ENCODE results near the gene ID3.

Gene ID3, protein sequence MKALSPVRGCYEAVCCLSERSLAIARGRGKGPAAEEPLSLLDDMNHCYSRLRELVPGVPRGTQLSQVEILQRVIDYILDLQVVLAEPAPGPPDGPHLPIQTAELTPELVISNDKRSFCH

DNA sequence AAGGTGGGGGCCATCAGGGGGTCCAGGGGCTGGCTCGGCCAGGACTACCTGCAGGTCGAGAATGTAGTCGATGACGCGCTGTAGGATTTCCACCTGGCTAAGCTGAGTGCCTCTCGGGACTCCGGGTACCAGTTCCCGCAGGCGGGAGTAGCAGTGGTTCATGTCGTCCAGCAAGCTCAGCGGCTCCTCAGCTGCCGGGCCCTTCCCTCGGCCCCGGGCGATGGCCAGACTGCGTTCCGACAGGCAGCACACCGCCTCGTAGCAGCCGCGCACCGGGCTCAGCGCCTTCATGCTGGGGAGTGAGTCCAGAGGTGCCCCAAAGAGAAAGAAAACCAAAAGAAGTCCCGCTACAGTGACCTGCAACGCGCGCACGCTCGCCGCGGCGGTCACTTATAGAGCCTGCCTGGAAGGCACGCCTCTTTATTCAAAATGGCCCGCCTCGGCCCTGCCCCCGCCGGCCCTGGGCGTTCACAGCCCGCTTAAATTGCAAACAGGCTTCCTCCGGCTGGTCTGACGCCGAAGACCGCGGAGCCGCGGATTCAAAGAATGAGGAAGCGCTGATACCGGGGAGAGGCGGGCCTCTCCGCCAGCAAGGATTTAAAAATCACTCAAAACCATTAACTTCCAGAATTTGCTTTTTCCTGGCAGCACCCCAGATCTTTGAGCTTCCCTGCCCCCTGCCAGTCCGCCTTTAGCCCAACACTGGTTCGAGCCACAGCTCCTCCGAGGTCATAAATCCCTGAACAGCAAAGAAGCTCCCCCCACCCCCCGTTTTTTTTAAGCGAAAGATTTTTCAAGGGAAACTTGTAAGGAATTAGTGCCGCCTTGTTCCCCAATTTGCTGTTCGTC is at the start of gene ID3:
Gene ID3, minus strand, starts transcription at position 366 of the 849 bp plus-strand sequence. Its CDS starts 75 bp downstream, at position 291.
- peak; percentile 88 to 92 for DNase-seq (ENCODE audit: low read depth in 2 of 2)

DNA sequence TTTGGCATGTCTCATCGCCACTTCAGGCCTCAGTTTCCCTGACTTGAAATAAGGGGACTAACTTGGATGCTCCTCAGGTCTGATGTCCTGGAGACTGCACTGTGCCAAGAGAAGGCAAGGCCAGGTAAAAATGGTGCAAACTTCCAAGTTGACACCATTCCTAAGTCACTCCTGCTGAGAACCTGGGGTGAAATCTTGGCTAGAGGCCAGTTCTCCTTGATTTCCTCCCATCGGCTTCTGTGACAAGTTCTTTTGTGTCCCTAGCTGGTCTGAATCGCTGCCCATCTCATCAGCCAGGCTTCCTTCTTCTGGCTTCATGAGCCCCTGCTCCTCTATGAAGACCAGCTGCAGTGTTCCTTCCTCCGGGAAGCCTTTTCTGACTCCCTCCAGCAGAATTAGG is 48.6 kb upstream of the ID3 start:
- DNase-seq (ENCODE audit: low read depth in 2 of 2): no peak

DNA sequence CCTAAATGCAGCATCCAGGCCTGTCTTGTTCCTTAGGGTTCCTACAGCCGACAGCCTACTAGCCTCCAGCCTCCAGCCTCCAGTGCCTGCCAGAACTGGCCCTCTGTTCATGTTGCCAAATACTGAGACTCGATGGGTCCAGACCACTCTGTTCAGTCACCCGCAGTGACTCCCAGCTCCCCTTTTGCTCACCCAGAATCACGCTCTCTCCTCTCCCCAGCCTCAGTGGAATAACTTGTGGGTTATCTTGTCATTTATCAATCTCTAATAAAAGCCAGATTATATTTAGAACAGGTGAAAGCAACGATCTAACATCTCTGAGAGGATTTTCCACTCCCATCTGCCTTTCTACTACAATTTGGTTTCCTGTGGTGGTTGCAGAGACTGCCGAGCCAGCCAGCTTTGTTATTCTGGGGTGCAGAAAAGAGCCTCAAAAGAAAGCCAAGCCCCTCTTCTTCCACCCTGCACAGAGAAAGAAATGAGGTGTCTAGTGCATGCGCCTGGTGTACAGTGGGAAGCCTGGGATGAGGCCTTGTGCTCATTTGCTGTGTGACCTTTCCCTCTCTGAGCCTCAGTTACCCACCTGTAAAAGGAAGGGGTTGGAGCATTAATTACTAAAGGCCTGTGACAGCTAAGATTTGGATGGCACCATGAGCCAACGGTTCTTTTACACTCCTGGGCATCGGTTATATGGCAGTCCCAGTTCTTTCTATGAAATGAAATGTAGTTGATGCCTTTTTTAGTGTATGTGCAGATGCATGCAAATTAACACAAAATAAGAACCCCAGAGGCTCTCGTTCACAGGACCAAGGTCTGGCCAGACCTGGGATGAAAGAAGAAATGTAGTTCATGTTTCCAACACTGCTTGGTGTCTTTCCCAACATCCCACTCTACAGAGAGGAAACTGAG is 42.9 kb upstream of the ID3 start:
- no peak for DNase-seq (ENCODE audit: low read depth in 2 of 2)

DNA sequence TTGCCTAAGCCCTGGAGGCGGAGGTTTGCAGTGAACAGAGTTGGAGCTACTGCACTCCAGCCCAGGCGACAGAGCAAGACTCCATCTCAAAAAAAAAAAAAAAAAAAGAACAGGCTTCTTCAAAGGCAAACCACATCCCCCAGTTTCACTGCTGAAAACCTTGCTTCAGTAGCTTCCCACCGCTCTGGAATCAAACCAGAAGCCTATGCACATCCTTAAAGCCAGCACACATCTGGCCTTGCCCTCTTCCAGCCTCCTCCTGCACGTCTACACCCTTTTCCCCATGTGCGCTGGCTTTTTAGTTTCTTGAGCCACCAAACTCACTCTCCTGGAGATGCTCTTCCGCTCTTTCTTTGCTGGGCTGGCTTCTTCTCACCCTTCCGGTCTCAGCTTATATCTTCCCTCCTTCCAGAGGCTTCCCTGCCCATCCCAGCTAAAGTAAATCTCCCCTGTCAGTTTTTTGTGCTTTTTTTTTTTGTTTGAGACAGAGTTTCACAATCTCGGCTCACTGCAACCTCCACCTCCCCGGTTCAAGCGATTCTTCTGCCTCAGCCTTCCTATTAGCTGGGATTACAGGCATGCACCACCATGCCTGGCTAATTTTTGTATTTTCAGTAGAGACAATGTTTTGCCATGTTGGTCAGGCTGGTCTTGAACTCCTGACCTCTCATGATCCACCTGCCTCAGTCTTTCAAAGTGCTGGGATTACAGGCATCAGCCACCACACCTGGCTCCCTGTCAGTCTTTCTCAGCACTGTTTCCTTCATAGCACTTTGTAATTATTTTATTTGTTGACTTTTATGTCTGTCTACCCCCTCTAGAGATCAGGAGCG is 42.0 kb upstream of the ID3 start:
- DNase-seq (ENCODE audit: low read depth in 2 of 2): no peak

DNA sequence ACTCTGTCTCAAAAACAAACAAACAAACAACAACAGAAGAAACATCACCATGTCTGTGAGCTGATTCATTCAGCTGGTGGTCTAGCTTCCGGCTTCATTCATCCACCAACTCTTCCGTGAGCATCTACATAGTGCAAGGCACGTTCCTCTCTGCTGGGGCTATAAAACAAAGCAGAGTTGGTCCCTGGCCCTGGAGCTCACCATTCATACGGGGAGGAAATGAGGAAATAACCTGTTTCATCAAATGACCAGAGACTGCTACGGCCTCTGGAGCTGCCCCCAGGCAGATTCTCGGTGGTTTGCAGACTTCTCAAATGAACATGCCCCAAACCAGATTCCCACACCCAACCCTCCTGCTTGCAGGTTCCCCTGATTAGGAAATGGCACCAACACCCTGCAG is 41.0 kb upstream of the ID3 start:
- no peak for DNase-seq (ENCODE audit: low read depth in 2 of 2)

DNA sequence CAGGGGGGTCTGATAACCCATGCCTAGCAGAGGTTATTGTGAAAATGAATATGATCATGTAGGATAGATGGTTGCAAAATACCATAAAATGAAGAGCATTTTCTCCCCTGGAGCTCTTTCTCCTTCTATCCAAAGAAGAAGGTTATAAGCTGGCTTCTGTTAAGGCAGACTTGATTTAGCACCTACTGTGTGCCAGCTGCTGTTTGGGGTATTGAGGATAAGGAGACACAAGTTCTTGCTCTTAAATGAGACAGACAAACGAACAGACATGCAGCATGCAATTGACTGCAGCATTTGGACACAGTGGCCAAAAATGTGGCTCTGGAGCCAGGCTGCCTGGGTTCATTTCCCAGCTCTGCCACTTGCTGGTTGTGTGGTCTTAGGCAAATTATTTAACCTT is 39.8 kb upstream of the ID3 start:
- no peak for DNase-seq (ENCODE audit: low read depth in 2 of 2)

DNA sequence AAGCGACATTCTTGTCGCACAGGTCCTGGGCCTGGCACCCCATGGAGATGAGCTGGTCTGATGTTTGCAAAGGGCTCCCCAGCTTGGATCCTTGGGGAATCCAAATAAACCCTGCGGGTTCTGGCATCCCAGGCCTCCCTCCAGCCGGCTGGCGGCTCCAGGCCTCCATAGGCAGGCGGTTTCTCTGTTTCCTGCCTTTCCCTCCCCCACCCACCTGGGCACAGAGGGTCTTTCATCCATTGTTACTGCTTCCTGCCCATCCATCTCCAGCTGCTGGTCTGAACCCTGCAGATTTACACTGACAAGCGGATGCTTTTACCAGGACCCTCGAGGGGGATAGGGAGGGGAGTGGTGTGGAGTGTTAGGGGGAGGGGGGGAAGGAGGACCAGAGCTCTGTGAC is 39.1 kb upstream of the ID3 start:
- no peak for DNase-seq (ENCODE audit: low read depth in 2 of 2)

DNA sequence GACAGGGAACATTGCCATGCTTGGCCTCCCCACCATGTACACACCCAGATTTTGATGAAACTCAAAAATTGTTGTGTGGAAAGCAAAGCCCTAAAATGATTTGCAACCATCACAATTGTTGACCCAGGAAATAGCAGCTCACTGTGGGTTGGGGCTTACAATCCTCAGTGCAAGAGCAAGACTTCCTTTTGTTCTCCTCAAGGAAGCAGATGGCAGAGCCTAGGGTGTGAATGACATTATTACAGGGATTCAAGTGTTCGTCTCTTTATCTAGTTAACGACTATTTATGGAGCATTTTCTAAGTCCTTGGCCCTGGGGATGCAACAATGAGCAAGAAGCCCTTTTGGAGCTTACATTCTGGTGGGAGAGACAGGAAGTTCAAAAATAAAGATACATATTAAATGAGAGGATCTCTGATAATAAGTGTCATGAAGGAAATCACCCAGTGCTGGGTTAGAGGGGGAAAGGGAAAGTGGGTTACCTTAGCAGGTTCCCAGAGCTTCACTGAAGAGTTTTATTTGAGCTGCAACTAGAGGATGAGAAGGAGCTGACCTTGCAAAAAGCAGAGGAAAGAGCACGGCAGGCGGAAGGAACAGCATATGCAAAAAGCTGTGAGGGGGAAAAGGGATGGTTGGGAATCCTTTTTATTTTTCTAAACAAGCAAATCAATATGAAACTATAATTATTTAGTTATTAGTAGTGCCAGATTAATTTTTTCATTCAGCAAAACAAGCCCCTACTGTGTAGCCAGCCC is 38.5 kb upstream of the ID3 start:
- DNase-seq (ENCODE audit: low read depth in 2 of 2): no peak

DNA sequence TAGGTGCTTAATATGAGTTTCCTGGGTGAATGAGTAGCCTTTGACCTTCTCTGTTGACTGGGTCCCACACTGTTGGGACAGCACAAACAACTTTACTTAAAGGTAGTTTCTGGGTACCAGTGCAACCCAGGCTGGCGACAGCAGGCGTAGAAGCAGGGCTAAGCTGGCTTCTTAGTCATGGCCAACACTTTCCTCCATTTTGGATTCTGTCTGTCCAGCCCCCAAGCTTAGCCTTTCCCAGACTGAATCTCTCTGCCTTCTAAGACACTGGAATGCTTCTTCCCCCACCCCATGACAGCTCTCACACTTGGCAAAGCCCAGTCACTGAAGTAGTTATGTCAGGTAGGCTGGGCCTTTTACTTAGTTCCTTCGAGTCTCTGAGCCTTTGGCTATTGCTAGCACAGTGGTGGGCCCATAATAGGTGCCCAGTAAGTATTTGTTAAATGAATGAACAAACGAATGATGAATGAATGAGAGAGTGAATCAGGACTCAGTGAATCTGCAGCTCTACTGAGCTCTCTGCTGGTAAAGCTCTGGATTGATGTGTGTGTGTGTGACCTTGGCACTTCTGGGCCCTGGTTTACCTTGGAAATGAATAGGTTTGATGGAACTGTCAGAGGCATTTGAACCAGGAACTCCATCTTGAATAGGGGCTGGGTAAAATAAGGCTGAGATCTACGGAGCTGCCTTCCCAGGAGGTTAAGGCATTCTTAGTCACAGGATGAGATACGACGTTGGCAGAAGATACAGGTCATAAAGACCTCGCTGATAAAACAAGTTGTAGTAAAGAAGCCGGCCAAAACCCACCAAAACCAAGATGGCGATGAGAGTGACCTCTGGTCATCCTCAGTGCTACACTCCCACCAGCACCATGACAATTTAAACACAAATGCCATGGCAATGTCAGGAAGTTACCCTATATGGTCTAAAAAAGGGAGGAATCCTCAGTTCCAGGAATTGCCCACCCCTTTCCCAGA is 37.4 kb upstream of the ID3 start:
- no peak for DNase-seq (ENCODE audit: low read depth in 2 of 2)

DNA sequence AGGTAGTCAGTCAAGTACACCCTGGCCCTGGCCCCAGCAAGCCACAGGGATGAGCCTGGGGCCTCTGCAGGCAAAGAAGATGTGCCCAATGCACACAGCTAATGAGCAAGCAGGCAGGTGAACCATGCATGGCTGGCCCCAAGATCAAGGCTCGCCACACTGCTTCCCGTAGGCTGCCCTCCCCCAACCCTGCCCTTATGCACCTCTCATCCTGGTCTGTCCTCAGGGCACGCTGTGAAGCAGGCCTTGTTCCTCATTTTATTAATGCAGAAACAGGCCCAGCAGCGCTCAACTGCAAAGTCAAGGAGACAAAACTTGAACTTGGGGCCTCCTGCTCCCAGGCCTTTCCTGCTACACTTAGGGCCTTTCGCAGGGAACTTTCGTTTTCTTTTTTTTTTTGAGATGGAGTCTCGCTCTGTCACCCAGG is 35.6 kb upstream of the ID3 start:
- DNase-seq (ENCODE audit: low read depth in 2 of 2): no peak

DNA sequence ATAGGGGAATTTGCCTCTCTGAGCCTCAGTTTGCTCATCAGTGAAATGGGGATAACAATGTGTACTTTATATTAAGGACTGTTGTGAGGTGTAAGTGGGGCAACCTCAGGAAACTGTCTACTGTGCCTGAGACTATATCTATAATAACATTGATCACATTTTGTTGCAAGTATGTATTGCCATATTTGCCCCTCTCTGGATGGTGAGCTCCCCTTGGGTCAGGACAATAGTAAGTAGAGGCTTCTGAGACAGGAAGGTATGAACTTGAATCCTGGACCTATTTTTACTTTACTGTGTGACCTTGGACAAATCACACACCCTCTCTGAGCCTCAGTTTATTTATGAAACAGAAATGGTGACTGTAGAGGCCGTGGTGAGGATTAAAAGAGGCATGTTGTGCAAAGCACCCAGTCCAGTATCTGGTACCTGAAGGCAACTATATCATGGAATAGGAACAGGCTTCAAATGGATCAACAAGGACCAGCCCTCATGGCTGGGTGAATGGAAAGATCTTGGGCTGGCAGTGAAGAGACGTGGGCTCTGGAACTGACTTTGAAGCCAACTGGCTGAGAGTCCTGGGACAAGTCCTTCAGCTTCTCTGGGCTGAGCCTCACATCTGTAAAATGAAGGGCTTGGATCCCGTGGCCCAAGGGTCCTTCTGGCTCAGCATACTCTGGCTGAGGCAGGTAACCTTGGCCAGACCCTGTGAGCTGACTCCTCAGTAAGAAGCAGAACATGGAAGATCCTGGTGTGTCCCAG is 35.0 kb upstream of the ID3 start:
- no peak for DNase-seq (ENCODE audit: low read depth in 2 of 2)

DNA sequence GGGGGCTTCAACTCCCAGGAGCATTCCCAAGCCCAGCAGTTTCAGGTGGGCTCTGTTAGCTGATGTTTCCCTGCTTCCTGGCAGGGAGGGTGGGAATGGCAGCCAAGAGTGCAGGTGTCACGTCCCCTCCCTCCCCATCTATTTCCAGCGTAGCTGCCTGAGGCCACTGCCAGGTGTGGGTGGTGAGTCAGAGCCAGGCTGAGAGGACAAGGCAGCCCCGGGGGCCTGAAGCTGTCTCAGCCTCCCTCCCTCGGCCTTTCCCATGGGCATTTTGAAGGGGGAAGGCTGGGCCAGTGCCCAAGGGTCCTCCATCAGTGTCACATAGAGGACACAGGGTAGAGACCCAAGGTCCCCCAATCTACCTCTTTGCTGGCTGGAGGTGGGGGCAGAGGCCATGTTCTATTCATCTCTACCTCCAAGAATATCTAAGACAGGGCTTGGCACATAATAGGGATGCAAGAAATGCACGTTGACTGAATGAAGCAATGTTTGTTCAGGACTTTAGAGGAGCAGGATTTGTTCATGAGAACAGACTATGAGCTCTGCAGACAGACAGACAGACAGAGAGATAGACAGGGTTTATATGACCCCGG is 34.4 kb upstream of the ID3 start:
- DNase-seq (ENCODE audit: low read depth in 2 of 2): no peak

DNA sequence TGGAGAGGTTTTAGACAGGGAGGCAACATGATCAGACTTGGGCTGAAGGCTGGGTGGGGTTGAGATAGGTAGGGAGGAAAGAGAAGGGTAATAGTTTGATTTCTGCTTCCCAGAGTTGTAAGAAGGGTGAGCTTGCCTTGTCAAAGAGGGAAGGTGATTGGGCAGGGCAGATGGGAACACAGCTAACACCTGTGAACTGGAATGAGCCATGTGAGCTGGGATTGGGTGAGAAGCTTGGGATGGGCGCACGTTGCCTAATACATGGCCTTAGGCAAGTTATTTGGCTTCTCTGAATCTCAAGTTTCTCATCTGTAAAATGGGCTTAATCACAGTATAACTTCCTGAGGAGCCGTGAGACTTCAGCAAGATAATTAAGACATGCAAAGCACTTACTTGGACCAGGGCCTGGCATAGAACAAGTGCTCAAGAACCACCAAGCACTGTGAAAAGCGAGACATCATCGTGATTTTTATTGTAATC is 33.8 kb upstream of the ID3 start:
- DNase-seq (ENCODE audit: low read depth in 2 of 2): no peak

DNA sequence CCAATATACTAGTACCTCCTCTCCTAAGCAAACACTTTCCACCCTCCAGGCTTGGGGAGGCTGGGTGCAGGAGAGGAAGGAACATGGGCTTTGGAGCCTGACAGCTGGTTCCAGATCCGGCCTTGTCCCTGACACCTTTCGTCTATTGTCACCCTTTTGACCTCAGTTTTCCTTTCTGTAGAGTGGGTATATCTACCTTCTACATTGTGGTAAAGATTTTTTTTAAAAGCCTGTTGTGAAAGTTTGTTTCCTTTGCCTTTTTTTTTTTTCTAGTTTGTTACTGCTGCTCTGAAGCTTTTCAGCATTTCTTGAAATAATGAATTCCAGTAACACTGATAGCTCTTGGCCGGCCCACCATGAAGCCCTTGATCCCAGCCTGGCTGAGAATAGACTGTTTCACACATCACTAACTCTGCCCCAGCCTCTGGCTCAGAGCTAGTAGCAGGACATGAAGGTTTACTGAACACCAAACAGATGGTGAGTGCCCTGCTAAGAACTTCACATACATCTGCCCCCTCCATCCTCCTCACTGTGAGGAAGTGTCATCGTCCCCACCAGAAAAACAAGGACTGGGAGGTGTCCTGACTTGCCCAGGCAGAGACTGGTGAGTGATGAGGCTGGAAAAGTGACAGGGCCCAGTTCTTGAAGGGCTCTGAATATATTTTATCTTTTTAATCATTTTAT is 33.0 kb upstream of the ID3 start:
- DNase-seq (ENCODE audit: low read depth in 2 of 2): no peak

DNA sequence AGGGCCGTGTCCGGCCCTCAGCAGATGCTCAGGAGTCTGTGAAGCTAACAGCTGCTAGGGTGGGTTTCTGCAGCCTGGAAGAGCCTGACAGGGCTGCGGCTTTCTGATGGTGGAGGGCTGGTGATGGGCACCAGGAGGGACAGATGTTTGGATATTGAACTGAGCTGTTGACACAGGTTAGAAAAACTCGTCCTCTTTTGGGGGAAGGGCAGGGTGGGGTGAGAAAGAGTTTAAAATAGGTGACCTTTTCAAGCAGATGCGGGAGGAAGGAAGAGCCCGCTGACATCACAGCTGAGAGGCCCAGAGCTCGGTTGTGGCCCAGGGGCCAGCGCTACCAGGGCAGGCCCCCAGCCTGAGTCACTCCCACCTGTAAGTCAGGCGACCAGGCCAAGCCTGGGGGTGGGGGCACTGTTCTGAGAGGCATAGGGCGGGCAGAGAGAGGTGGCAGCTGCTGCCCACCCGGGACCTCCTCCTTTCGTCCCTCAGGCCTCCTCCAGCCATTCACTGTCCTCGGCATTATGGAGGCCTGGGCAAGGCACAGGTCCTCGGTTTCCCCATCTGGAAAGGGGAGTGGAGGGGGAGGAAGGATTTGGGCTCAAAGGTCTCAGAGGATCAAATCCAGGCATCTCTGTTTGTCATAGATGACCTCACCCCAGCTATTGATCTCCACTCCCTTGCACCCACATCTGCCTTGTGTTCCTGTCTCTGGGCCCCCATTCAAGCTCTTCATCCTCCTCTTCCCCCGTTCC is 32.3 kb upstream of the ID3 start:
- peak; percentile 63 to 69 for DNase-seq (ENCODE audit: low read depth in 2 of 2)

DNA sequence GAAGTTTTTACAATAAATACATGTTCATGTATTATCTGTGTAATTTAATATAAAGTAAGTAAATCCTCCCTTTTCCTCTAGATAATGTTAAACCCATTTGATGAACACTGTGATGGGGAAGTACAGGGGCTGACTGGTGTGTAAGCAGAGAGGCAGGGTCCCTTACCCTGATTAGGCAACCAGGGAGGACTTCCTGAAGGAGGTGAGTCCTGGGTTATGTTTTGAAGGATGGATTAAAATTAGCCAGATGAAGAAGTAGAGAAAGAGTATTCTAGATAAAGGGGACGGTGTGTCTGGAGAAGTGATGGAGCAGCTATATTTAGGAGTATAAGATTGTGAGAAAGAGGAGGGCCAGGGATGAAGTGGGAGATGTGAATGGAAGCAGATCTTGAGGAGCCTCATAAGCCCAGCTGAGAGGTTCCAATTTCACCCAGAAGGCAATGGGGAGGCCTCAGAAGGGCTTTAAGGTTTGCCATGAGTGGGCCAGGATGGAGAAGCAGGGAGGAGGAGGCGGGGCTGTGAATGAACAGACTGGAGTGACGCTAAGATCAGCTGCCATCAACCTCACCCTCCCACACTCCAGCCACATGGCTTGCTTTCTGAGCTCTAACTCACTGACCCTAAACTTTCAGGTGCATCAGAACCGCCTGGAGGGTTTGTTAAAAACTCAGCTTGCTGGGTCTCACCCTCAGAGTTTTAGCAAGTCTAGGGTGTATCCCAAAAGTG is 30.9 kb upstream of the ID3 start:
- peak; percentile 55 to 63 for DNase-seq (ENCODE audit: low read depth in 2 of 2)
